Hematopoietic multipotent progenitor cell treated with erythropoietin and hydrocortisone succinate and interleukin-3 and kit ligand, for 17 days (in vitro differentiated cells): ENCODE data around the gene KDM3A.

Source experiments
- DNase-seq: peaks from one replicate; pipeline ENCODE4 v3.0.0-alpha.2; 2015; ENCODE audit warnings: low spot score

The KDM3A gene

DNA sequence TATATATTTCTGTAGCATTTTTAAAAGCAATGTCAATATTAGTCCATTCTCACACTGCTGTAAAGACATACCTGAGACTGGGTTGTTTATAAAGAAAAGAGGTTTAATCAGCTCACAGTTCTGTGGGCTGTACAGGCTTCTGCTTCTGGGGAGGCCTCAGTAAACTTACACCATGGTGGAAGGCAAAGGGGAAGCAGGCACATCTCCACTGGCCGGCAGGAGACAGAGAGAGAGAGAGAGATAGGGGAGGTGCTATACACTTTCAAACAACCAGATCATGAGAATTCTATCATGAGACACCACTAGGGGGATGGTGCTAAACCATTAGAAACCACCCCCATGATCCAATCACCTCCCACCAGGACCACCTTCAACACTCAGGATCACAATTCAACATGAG lies 79.0 kb downstream of the KDM3A start:
- no peak for DNase-seq

DNA sequence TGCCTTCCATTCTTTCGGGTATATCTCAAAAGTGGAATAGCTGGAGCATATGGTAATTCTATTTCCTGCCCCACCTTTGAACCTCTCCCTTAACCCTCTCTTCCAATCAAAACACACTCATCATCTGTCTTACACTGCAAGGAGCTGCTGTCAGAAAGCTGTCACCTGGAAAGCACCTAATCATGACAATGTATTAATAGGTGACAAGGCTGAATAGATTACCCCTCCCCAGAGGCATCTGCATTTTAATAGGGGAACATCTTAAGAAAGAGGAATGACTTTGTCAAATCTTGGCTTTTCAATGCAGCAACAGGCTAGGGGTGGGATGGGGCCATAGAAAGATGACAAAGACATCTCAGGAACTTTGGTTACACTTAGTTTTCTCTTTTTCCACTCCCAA lies 80.8 kb downstream of the KDM3A start:
- no peak for DNase-seq

DNA sequence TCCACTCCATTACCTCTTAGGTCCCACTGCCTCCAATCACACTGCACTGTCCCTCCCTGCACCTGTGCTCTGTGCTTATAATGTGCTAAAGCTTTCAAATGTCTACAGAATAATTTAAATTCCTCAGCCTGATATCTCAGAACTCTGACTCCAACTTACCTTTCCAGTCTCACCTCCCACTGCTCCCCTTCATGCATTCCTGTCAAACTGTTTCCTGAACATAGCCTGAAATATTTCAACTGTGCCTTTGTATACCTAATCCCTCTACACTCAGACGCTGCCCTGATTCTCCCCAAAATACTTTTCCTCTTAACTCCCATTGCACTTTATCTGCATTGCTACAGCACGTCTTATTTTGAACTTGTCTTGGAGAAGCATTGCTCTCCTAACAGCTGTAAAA lies 81.5 kb downstream of the KDM3A start:
- no peak for DNase-seq

DNA sequence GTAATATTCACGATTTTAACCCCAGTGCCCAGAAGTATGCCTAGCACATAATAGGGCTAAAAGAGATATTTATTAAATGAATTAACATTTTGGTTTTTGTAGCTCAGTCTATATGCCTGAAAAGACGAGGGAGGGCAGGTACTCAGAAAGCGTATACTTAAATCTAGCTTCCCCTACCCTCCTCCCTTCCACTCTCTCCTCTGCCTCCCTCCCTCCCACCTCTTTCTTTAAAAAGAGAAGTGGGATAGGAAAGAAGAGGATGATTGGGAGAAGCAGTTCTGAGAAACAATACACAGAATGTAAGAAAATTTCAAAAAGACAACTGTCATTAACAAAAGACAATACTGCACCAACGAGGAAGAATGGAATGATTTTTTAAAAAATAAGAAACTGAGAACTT lies 82.3 kb downstream of the KDM3A start:
- DNase-seq: no peak

DNA sequence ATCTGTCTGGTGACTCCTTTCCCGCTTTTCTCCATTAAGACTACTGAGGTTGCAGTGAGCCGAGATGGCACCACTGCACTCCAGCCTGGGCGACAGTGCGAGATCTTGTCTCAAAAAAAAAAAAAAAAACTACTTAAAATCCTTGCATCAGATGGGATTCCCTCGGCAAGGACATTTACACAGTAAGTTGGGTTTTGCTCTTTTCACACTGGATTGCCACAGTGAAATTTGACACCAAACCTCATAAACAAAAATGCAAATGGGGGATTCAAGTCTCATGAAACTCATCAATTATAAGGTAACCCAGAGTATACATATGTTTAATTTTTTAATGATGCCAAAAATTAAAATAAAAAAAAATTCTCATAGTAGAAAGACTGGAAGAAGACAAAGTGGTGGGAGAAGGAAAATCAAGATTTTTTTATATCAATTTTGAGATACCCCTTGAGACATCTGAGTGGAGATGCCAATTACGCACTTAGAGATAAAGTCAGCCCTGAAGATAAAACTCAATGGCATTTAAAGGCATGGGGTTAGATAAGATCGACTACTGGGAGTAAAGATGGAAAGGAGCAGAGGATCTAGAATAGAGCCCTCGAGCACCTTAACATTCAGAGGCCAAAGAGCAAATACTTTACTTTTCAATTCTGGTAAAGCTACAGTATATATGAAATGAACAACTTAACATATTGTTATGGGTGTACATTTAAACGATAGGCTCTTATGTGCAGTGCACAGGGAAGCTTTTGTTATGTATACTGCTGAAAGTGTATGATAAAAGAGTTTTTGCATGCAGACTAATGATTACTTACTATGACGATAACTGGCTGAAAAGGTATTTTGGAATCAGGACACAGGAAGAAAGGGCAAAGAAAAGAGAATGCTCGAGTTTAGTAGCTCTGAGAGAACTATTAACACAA lies 84.5 kb downstream of the KDM3A start:
- no peak for DNase-seq

DNA sequence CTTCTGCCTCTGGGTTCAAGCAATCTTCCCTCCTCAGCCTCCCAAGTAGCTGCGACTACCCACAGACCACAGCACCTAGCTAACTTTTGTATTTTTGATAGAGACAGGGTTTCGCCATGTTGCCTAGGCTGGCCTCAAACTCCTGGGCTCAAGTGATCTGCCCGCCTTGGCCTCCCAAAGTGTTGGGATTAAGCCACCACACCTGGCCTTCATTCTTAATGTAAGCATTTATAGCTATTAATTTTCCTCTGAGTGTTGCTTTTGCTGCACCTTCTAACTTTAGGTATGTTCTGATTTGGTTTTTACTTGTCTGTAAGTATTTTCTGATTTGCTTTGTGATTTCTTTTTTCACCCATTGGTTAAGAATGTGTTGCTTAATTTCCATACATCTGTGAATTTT lies 92.4 kb downstream of the KDM3A start:
- DNase-seq: no peak

DNA sequence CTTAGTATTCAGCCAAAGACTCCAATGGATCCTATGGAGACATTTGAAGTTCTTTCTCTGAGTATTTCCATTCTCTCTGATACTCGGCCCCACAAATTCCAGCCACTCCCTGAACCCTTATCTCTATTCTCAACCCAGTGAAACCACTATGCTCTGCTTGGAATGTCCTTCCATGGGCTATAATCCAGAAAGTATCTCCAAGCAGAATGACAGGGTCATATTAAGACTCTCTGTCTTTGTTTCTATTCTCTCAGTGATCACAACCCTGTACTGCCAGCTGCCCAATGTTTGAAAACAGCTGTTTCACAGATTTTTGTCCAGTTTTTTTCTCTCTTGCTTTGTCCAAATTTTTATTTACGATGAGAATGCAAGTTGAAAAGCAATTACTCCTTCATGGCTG lies 100.2 kb downstream of the KDM3A start:
- no peak for DNase-seq
